Right atrium auricular region (tissue), 2 donors: ENCODE data around the gene PHLDB3. TPM values are rescaled to one million over a fixed set of nuclear protein-coding genes. Genes with fewer than 3 reads are reported as not detected.

ENCODE experiments used
- DNase-seq: peaks from one replicate; pipeline ENCODE4 v3.0.0-alpha.2; 2019; ENCODE audit warnings: low spot score
- H3K27ac ChIP-seq, 2 donors: fragments of 200-600 bp; sonication (generic); 1 replicate in 1 of 2; 2 replicates in 1 of 2; pipeline ENCODE4 v1.5.1; 2016 to 2019
- H3K27me3 ChIP-seq, 2 donors: fragments of 200-600 bp; sonication (generic); one replicate each; pipeline versions ENCODE4 v1.5.1 to v1.6.0; 2017 to 2019
- H3K36me3 ChIP-seq: fragments of 200-600 bp; sonication (generic); one replicate; pipeline ENCODE4 v1.5.1; 2016
- H3K4me1 ChIP-seq, 2 donors: fragments of 200-600 bp; sonication (generic); one replicate each; pipeline versions ENCODE4 v1.5.1 to v1.6.0; 2017 to 2019
- H3K4me3 ChIP-seq, 2 donors: fragments of 200-600 bp; sonication (generic); 1 replicate in 1 of 2; 2 replicates in 1 of 2; pipeline ENCODE4 v1.5.1; 2017 to 2019; ENCODE audit warnings: mild to moderate bottlenecking in 1 of 2, moderate library complexity in 1 of 2
- H3K9me3 ChIP-seq, 2 donors: fragments of 200-600 bp; sonication (generic); one replicate each; pipeline ENCODE4 v1.5.1; 2019
- CTCF ChIP-seq, 2 donors: fragments of 200-600 bp; sonication (generic); IDR thresholded peaks; one replicate each; pipeline ENCODE4 v1.5.1; 2019; ENCODE audit warnings: antibody characterized with exemption in 2 of 2
- total RNA-seq, 2 donors: library from RNA; depleted of rRNA; stranded (reverse); fragments of >200 nt; gene quantifications; one replicate each; pipeline ENCODE4 v1.1.0, GENCODE V29; 2016

Gene PHLDB3
- total RNA-seq, 2 donors from 2014 or later: 3.6 to 7.7 TPM

GRCh38 chr19:43464134-43464775 lies 40.3 kb downstream of the PHLDB3 start:
- no peak for DNase-seq
- Histone ChIP-seq H3K9me3 (no peaks in the 10 kb centered on the region), H3K27me3 (no peaks in the 10 kb centered on the region), H3K27ac (peak overlapping the region; percentile 78 to 83), H3K4me3 (peak overlapping the region; percentile 51 to 72), H3K36me3 (no peaks in the 10 kb centered on the region), H3K4me1 (peaks cover 0 to 16% of the 10 kb centered on the region in 2 donors)
- TF ChIP-seq CTCF (IDR thresholded peaks at IDR 0.05): no peak

GRCh38 chr19:43463381-43464133 lies 41.0 kb downstream of the PHLDB3 start:
- no peaks in the 10 kb centered on the region for H3K36me3 ChIP-seq
- DNase-seq: peak; percentile 96
- H3K4me1 ChIP-seq: peaks cover 0 to 16% of the 10 kb centered on the region in 2 donors

GRCh38 chr19:43462785-43463380 lies 41.7 kb downstream of the PHLDB3 start:
- Histone ChIP-seq H3K9me3 (no peaks in the 10 kb centered on the region), H3K36me3 (no peaks in the 10 kb centered on the region), H3K4me3 (peak overlapping the region; percentile 51 to 72), H3K27ac (peak overlapping the region in 1 of 2 donors; percentile 83), H3K27me3 (no peaks in the 10 kb centered on the region), H3K4me1 (peaks cover 0 to 16% of the 10 kb centered on the region in 2 donors)
- no peak for DNase-seq
- TF ChIP-seq CTCF (IDR thresholded peaks at IDR 0.05): no peak

More at GRCh38 chr19:43463381-43464133, 41.0 kb downstream of the PHLDB3 start:
- TF ChIP-seq CTCF (IDR thresholded peaks at IDR 0.05): no peak
- H3K9me3 ChIP-seq: no peaks in the 10 kb centered on the region
- no peaks in the 10 kb centered on the region for H3K27me3 ChIP-seq
- H3K27ac ChIP-seq: peak overlapping the region; percentile 78 to 83
- peak overlapping the region; percentile 51 to 72 for H3K4me3 ChIP-seq

- Histone ChIP-seq H3K27me3 (no peaks in the 10 kb centered on the region), H3K4me1 (peaks cover 0 to 16% of the 10 kb centered on the region in 2 donors), H3K9me3 (no peaks in the 10 kb centered on the region), H3K4me3 (no peak overlapping the region), H3K27ac (no peak overlapping the region), H3K36me3 (no peaks in the 10 kb centered on the region)
- TF ChIP-seq CTCF (IDR thresholded peaks at IDR 0.05): no peak
- no peak for DNase-seq
Measured at GRCh38 chr19:43462383-43462782, 42.2 kb downstream of the PHLDB3 start.

GRCh38 chr19:43461303-43461702 lies 43.2 kb downstream of the PHLDB3 start:
- no peak overlapping the region for H3K4me3 ChIP-seq
- H3K36me3 ChIP-seq: no peaks in the 10 kb centered on the region
- H3K27me3 ChIP-seq: no peaks in the 10 kb centered on the region
- TF ChIP-seq CTCF (IDR thresholded peaks at IDR 0.05): no peak
- H3K4me1 ChIP-seq: peaks cover 0 to 16% of the 10 kb centered on the region in 2 donors
- H3K9me3 ChIP-seq: no peaks in the 10 kb centered on the region
- no peak overlapping the region for H3K27ac ChIP-seq
- DNase-seq: no peak
